Measurements from ENCODE around the gene NUDT3.
"Not testable (repeated sequence)": the region's sequence is repeated elsewhere in the genome, so short reads cannot be mapped to it uniquely, and the experiment has no call there.

NUDT3 gene

DNA sequence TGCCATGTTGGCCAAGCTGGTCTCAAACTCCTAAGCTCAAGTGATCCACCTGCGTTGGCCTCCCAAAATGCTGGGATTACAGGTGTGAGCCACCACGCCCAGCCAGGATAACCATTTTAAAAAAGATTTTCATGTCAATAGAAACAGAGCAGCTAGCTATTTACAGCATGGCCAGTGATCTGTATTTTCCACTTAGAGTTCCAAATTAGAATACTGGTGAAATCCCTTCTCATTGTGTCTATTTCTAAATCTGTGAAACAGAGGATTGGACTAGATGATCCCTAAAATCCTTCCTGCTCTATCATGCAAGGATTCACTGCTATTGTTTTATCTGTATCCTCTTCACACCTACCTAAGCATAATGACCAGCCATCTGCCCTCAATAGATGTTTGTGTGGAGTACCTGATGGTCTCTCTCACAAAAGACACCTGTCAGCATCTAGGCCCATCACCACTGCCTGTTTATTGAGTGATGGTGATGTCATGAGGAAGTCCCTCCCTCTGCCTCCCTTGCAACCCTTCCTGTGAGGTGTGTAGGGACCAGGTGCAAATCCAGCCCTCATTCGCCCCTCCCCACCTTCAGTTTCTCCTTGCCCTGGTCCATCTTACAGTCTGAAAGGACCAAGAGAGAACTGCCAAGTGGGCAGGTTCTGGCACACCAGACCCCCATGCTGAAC lies 117.2 kb downstream of the NUDT3 start:
- H3K4me3 Mint-ChIP-seq: no peak overlapping the region
- no peaks in the 10 kb centered on the region for H3K27me3 Mint-ChIP-seq
- H3K36me3 Mint-ChIP-seq (ENCODE audit: low read depth): peaks cover 9% of the 10 kb centered on the region
- H3K27ac Mint-ChIP-seq: no peak overlapping the region
- H3K9me3 Mint-ChIP-seq: no peaks in the 10 kb centered on the region
- ATAC-seq: peak; percentile 52
- DNase-seq: no peak
- peaks cover 8% of the 10 kb centered on the region for H3K4me1 Mint-ChIP-seq

DNA sequence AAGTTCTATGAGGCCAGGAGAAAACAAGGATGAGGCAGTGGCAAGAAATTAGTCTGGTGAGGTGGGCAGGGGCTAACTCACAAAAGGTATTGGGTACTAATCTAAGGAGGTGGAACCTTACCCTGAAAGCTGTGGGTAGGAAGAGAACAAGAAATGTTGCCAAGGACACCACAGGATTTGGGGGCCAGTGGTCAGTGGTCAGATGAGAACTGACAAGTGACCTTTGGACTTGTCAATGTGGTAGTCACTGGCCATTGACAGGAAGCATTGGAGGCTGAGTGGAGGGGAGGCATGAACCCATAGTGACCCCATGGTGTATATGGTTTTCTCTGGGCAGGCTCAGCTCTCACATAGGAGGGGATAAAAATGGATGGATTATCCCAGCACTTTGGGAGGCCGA lies 118.3 kb downstream of the NUDT3 start:
- ATAC-seq (no peak), DNase-seq (no peak)
- H3K4me3 Mint-ChIP-seq: no peak overlapping the region
- H3K9me3 Mint-ChIP-seq: no peaks in the 10 kb centered on the region
- H3K4me1 Mint-ChIP-seq: peaks cover 11% of the 10 kb centered on the region
- peaks cover 2% of the 10 kb centered on the region for H3K36me3 Mint-ChIP-seq (ENCODE audit: low read depth)
- no peaks in the 10 kb centered on the region for H3K27me3 Mint-ChIP-seq
- no peak overlapping the region for H3K27ac Mint-ChIP-seq

DNA sequence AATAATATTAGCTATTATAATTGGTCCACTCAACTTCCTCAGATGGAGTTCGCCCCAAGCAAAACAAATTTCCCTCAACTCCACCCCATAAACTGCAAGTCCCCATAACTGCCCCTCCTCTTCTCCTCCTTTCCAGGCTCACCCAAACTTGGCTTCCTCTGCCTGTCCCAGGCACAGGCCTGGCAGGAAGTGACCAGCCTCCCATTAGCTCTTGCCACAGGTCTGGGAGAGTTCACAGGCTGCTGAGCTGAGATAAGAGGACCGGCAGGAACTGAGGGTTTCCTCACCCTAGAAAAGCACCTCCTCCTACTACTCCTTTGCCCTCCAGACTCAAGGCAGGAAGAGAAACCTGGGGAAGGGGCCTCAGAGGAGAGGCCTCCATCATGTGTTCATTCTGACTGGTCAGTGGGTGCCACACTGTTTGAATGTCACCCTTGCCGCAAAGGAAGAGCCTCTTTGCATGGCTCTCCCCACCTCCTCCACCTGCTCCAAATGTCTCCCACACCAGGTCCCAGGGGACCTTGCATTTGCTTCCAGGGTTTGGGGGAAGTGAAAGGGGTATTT lies 119.1 kb downstream of the NUDT3 start:
- DNase-seq (no peak), ATAC-seq (no peak)
- Mint-ChIP-seq H3K27ac (no peak overlapping the region), H3K27me3 (no peaks in the 10 kb centered on the region), H3K36me3 (ENCODE audit: low read depth) (no peaks in the 10 kb centered on the region), H3K9me3 (no peaks in the 10 kb centered on the region), H3K4me3 (no peak overlapping the region), H3K4me1 (peaks cover 11% of the 10 kb centered on the region)

DNA sequence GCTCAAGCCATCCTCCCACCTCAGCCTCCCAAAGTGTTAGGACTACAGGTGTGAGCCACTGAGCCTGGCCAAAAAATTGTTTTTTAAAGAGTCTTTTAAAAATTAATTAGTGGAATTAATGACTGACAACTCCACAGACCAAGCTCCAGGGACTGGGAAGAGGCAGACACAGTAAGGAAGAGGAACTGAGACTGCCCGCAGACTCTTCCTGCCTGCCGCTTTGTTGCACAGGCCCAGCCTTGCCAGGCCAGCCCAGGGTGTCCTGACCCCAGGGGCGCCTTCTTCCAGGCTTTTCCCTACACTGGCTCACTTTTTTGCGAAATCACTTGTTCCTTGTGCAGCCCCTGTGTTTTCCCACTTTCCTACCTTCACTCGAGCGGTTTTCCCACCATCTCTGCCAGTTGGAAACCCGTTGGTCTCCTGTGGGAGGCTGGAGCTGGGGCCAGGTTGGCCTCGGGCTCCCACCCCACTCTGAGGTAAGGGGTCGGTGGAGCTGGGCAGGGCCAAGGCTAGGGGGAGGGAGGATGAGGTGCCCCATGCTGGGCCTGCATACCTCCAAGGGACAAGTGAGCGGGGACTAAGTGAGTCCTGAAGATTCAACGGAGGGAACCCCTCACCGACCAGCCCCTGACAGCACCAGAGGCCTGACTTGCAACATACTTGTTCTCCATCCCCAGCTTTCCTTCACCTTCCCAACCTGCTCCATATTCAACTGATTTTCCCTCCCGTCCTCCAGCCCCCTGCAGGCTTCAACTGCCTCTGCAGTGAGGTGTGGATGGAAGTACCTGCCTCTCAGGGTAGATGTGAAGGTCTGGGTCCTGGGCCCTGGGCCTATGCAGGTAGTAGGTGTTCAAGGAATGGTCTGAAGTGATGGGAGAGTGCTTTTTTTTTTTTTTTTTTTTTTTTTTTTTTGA lies 120.2 kb downstream of the NUDT3 start:
- Mint-ChIP-seq H3K4me3 (no peak overlapping the region), H3K36me3 (ENCODE audit: low read depth) (no peaks in the 10 kb centered on the region), H3K9me3 (no peaks in the 10 kb centered on the region), H3K27ac (no peak overlapping the region), H3K27me3 (no peaks in the 10 kb centered on the region), H3K4me1 (peaks cover 11% of the 10 kb centered on the region)
- DNase-seq: no peak
- ATAC-seq: no peak

DNA sequence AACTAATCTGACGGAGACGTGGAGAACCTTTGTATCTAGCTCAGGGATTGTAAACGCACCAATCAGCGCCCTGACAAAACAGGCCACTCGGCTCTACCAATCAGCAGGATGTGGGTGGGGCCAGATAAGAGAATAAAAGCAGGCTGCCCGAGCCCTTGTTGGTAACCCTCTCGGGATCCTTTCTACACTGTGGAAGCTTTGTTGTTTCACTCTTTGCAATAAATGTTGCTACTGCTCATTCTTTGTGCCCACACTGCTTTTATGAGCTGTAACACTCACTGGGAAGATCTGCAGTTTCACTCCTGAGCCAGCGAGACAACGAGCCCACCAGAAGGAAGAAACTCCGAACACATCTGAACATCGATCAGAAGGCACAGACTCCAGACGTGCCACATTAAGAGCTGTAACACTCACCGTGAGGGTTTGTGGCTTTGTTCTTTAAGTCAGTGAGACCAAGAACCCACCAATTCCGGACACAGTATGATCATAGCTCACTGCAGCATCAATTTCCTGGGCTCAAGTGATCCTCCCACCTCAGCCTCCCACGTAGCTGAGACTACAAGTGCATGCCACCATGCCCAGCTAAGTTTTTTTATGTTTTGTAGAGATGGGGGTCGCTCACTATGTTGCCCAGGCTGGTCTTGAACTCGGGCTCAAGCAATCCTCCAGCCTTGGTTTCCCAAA lies 122.7 kb downstream of the NUDT3 start:
- not testable (repeated sequence) for H3K9me3 Mint-ChIP-seq; H3K27me3 Mint-ChIP-seq; H3K27ac Mint-ChIP-seq; H3K4me1 Mint-ChIP-seq; DNase-seq; ATAC-seq; H3K4me3 Mint-ChIP-seq; H3K36me3 Mint-ChIP-seq (ENCODE audit: low read depth)

DNA sequence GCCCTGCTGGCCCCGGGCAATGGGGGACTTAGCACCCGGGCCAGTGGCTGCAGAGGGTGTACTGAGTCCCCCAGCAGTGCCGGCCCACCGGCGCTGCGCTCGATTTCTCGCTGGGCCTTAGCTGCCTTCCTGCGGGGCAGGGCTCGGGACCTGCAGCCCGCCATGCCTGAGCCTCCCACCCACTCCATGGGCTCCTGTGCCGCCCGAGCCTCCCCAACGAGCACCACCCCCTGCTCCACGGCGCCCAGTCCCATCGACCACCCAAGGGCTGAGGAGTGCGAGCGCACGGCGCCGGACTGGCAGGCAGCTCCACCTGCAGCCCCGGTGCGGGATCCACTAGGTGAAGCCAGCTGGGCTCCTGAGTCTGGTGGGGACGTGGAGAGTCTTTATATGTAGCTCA lies 123.3 kb downstream of the NUDT3 start:
- not testable (repeated sequence) for H3K9me3 Mint-ChIP-seq; H3K4me1 Mint-ChIP-seq; H3K27ac Mint-ChIP-seq; ATAC-seq; H3K36me3 Mint-ChIP-seq (ENCODE audit: low read depth); DNase-seq; H3K4me3 Mint-ChIP-seq; H3K27me3 Mint-ChIP-seq

DNA sequence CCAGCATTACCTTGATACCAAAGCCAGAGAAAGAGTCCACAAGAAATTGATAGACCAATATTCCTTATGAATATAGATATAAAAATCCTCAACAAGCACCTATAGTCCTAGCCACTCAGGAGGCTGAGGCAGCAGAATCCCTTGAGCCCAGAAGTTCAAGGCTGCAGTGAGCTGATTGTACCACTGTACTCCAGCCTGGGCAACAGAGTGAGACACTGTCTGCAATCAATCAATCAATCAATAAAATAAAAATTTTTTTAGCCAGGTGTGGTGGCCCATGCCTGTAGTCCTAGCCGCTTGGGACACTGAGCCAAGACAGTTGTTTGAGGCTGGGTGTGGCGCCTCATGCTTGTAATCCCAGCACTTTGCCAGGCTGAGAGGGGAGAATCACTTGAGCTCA lies 124.7 kb downstream of the NUDT3 start:
- Mint-ChIP-seq H3K9me3 (no peaks in the 10 kb centered on the region), H3K4me1 (peaks cover 2% of the 10 kb centered on the region), H3K27ac (no peak overlapping the region), H3K4me3 (no peak overlapping the region), H3K27me3 (no peaks in the 10 kb centered on the region), H3K36me3 (ENCODE audit: low read depth) (no peaks in the 10 kb centered on the region)
- no peak for ATAC-seq
- DNase-seq: no peak

DNA sequence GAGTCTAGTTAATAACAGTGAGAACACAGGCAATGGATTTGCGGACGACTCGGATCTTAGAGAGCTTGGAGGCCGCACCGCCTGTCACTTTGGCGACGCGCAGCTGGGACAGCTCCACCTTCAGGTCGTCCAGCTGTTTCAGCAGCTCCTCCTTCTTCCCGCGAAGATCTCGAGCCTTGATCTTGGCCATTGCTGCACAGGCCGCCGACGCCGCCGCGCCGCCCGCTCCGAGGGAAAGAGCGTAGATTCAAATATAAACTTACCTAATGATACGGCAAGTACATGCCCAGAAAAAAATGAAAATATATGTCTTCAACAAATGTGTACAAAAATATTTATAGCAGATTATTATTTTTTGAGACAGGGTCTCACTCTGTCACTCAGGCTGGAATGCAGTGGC lies 129.0 kb downstream of the NUDT3 start:
- H3K36me3 Mint-ChIP-seq (ENCODE audit: low read depth); H3K9me3 Mint-ChIP-seq; H3K27me3 Mint-ChIP-seq; H3K27ac Mint-ChIP-seq; H3K4me1 Mint-ChIP-seq; H3K4me3 Mint-ChIP-seq; ATAC-seq; DNase-seq: not testable (repeated sequence)

DNA sequence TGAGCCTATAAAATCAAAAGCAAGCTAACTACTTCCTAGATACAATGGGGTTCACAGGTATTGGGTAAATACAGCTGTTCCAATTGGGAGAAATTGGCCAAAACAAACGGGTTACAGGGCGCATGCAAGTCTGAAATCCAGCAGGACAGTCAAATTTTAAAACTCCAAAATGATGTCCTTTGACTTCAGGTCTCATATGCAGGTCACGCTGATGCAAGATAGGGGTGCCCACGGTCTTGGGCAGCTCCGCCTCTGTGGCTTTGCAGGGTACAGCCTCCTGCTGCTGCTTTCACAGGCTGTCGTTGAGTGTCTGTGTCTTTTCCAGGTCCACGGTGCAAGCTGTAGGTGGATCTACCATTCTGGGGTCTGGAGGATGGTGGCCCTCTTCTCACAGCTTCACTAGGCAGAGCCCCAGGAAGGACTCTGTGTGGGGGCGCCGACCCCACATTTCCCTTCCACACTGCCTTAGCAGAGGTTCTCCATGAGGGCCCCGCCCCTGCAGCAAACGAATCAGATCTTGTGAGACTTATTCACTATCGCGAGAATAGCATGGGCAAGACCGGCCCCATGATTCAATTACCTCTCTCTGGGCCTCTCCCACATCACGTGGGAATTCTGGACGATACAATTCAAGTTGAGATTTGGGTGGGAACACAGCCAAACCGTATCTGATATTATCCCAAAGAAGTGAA lies 131.7 kb downstream of the NUDT3 start:
- no peaks in the 10 kb centered on the region for H3K9me3 Mint-ChIP-seq
- no peak overlapping the region for H3K4me3 Mint-ChIP-seq
- DNase-seq: no peak
- H3K4me1 Mint-ChIP-seq: no peaks in the 10 kb centered on the region
- no peak overlapping the region for H3K27ac Mint-ChIP-seq
- no peaks in the 10 kb centered on the region for H3K36me3 Mint-ChIP-seq (ENCODE audit: low read depth)
- ATAC-seq: no peak
- H3K27me3 Mint-ChIP-seq: no peaks in the 10 kb centered on the region

DNA sequence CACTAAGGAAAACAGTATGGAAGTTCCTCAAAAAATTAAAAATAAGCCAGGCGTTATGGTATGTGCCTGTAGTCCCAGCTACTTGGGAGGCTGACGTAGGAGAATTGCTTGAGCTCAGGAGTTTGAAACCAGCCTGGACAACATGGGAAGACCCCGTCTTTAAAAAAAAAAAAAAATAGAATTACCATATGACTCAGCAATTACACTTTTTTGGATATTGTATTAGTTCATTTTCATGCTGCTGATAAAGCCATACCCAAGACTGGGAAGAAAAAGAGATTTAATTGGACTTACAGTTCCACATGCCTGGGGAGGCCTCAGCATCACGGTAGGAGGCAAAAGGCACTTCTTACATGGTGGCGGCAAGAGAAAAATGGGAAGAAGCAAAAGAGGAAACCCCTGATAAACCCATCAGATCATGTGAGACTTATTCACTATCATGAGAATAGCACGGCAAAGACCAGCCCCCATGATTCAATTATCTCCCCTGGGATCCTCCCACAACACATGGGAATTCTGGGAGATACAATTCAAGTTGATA lies 132.9 kb downstream of the NUDT3 start:
- ATAC-seq (no peak), DNase-seq (no peak)
- no peaks in the 10 kb centered on the region for H3K9me3 Mint-ChIP-seq
- H3K27me3 Mint-ChIP-seq: no peaks in the 10 kb centered on the region
- no peak overlapping the region for H3K4me3 Mint-ChIP-seq
- H3K4me1 Mint-ChIP-seq: no peaks in the 10 kb centered on the region
- H3K36me3 Mint-ChIP-seq (ENCODE audit: low read depth): no peaks in the 10 kb centered on the region
- no peak overlapping the region for H3K27ac Mint-ChIP-seq

DNA sequence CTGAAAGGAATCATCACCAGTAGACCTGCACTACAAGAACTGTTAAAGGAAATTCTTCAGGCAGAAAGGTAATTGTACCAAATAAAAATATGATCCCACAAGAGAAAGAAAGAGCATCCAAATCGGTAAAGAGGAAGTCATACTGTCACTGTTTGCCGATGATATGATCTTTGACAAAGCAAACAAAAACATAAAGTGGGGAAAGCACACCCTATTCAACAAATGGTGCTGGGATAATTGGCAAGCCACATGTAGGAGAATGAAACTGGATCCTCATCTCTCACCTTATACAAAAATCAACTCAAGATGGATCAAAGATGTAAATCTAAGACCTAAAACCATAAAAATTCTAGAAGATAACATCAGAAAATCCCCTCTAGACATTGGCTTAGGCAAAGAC lies 140.1 kb downstream of the NUDT3 start:
- ATAC-seq; H3K27ac Mint-ChIP-seq; DNase-seq; H3K27me3 Mint-ChIP-seq; H3K9me3 Mint-ChIP-seq; H3K4me3 Mint-ChIP-seq; H3K36me3 Mint-ChIP-seq (ENCODE audit: low read depth): not testable (repeated sequence)
- H3K4me1 Mint-ChIP-seq: peaks cover 19% of the 10 kb centered on the region

DNA sequence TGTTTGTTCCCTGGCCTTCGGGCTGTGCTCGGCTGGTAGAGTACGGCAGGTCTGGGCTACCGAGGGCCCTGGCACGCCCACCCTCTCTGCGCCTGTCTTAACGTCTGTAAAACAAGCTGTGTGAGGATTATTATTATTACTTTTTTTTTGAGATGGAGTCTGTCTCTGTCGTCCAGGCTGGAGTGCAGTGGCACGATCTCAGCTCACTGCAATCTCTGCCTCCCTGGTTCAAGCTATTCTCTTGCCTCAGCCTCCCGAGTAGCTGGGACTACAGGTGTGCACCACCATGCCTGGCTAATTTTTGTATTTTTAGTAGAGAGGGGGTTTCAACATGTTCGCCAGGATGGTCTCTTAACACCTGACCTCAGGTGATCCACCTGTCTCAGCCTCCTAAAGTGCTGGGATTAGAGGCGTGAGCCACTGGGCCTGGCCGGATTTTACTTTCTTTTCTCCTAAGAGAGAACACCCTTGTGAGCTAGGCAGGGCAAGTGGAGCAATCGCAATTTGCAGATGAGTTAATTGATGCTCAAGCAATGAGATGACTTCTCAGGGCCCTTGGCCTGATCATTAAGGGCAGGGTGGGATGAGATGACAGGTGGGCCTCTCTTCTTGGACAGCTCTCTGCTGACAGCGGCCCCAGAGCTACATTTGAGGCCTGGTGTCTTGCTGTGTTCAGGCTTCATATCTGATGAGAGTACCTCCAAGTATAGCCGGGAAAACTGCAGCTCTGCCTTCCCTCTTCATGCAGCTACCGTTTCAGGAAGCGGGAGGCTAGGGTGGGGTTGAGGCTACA lies 142.8 kb downstream of the NUDT3 start:
- Mint-ChIP-seq H3K4me1 (peaks cover 42% of the 10 kb centered on the region), H3K4me3 (peak overlapping the region; percentile 83), H3K36me3 (ENCODE audit: low read depth) (peaks cover 4% of the 10 kb centered on the region), H3K27me3 (peaks cover 2% of the 10 kb centered on the region), H3K9me3 (no peaks in the 10 kb centered on the region), H3K27ac (peak overlapping the region; percentile 77)
- DNase-seq (no peak), ATAC-seq (peak; percentile 24)

DNA sequence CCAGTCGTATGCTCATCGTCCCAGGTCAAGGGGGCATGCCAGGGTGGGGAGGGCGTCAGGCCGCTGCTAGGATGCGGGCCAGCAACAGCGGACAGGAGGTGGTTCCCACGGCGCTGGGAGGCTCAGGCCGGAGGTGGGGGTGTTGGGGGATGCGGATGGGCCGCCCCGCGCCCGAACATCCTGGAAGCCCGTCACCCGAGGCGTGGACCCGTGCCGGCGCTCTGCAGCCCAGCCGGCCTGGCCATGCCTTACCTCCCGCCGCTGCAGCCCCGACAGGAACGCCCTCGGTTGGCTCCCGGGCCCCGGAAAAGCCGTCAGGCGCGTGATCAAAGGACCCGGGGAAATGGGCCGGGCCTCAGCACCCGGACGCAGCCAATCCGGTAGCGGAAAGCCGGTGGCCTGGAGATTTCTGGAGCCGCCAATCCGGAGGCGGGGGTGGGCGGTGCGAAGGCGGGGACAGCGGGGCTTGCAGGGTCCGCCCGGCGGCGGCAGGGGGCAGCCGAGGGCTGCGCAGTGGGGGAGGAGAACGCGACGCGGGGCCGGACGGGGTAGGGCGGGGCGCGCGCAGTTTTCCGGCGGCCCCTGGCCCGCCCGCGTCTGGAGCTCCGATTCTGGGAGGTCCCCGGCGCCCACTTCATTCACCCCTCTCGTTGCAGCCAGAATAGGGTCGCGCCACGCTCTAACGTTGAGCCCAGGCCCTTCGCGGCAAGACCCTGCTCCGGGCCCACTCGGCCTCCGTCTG lies 143.6 kb downstream of the NUDT3 start, which contains the start of gene SMIM29:
Gene SMIM29, minus strand, starts transcription at position 280 of the 742 bp plus-strand sequence. CDS start 1,215 bp downstream, outside the sequence.
- Mint-ChIP-seq H3K4me3 (peak within 1 kb of the TSS; percentile 83), H3K27ac (peak within 1 kb of the TSS; percentile 77), H3K4me1 (peaks cover 49% of the 10 kb centered on the region), H3K9me3 (no peaks in the 10 kb centered on the region), H3K36me3 (ENCODE audit: low read depth) (peaks cover 8% of the 10 kb centered on the region), H3K27me3 (peaks cover 2% of the 10 kb centered on the region)
- peak; percentile 70 for ATAC-seq
- DNase-seq: peak; percentile 98
